ENCODE data around the gene EEA1. TPM values are rescaled to one million over a fixed set of nuclear protein-coding genes. Genes with fewer than 3 reads are reported as not detected.

Gene EEA1
- total RNA-seq, 1 donor from 2014 or later = 34.4 TPM

GRCh38 chr12:92778525-92778924, 150.6 kb downstream of the EEA1 start:
- ATAC-seq = no peak
- no peak for TF ChIP-seq CTCF (IDR thresholded peaks at IDR 0.05)
- intact Hi-C loops (cut with DNase I) = no loop called here
- Histone ChIP-seq H3K27me3 (no peaks in the 10 kb centered on the region), H3K27ac (no peak overlapping the region), H3K4me3 (no peak overlapping the region), H3K36me3 (peaks cover 50% of the 10 kb centered on the region), H3K4me1 (peaks cover 19% of the 10 kb centered on the region), H3K9me3 (no peaks in the 10 kb centered on the region)
- DNase-seq = no peak

GRCh38 chr12:92775416-92775815, 153.7 kb downstream of the EEA1 start:
- ATAC-seq (no peak), DNase-seq (no peak)
- Histone ChIP-seq H3K36me3 (peaks cover 38% of the 10 kb centered on the region), H3K27me3 (no peaks in the 10 kb centered on the region), H3K27ac (no peak overlapping the region), H3K4me1 (peaks cover 26% of the 10 kb centered on the region), H3K9me3 (no peaks in the 10 kb centered on the region), H3K4me3 (no peak overlapping the region)
- no peak for TF ChIP-seq CTCF (IDR thresholded peaks at IDR 0.05)
- intact Hi-C loops (cut with DNase I) = no loop called here

- no peaks in the 10 kb centered on the region for H3K27me3 ChIP-seq
- no peak overlapping the region for H3K27ac ChIP-seq
- ATAC-seq = peak; percentile 45
- intact Hi-C loops (cut with DNase I) = no loop called here
- H3K9me3 ChIP-seq = no peaks in the 10 kb centered on the region
- H3K36me3 ChIP-seq = peaks cover 3% of the 10 kb centered on the region
- TF ChIP-seq CTCF (IDR thresholded peaks at IDR 0.05) = no peak
- H3K4me3 ChIP-seq = no peak overlapping the region
- peaks cover 23% of the 10 kb centered on the region for H3K4me1 ChIP-seq
- DNase-seq = no peak
These were observed 158.1 kb downstream of the EEA1 start for GRCh38 chr12:92771001-92771400.

GRCh38 chr12:92769124-92769901, 159.8 kb downstream of the EEA1 start:
- peaks cover 23% of the 10 kb centered on the region for H3K4me1 ChIP-seq
- no peak overlapping the region for H3K4me3 ChIP-seq
- intact Hi-C loops (cut with DNase I) = no loop called here
- no peaks in the 10 kb centered on the region for H3K27me3 ChIP-seq
- no peaks in the 10 kb centered on the region for H3K9me3 ChIP-seq
- no peaks in the 10 kb centered on the region for H3K36me3 ChIP-seq
- no peak overlapping the region for H3K27ac ChIP-seq
- no peak for DNase-seq
- no peak for TF ChIP-seq CTCF (IDR thresholded peaks at IDR 0.05)
- ATAC-seq = peak; percentile 51

- DNase-seq = no peak
- no peak for TF ChIP-seq CTCF (IDR thresholded peaks at IDR 0.05)
- no peaks in the 10 kb centered on the region for H3K27me3 ChIP-seq
- no peak overlapping the region for H3K27ac ChIP-seq
- peaks cover 17% of the 10 kb centered on the region for H3K4me1 ChIP-seq
- H3K4me3 ChIP-seq = no peak overlapping the region
- no peaks in the 10 kb centered on the region for H3K9me3 ChIP-seq
- ATAC-seq = no peak
- intact Hi-C loops (cut with DNase I) = no loop called here
- H3K36me3 ChIP-seq = no peaks in the 10 kb centered on the region
These were observed 163.2 kb downstream of the EEA1 start for GRCh38 chr12:92765871-92766270.

Measured in upper lobe of right lung (tissue), 1 donor.